ENCODE results near the gene RIN3. TPM values are rescaled to one million over a fixed set of nuclear protein-coding genes. Genes with fewer than 3 reads are reported as not detected.

RIN3 gene
- total RNA-seq, 1 donor from 2014 or later, result 0.76 TPM

DNA sequence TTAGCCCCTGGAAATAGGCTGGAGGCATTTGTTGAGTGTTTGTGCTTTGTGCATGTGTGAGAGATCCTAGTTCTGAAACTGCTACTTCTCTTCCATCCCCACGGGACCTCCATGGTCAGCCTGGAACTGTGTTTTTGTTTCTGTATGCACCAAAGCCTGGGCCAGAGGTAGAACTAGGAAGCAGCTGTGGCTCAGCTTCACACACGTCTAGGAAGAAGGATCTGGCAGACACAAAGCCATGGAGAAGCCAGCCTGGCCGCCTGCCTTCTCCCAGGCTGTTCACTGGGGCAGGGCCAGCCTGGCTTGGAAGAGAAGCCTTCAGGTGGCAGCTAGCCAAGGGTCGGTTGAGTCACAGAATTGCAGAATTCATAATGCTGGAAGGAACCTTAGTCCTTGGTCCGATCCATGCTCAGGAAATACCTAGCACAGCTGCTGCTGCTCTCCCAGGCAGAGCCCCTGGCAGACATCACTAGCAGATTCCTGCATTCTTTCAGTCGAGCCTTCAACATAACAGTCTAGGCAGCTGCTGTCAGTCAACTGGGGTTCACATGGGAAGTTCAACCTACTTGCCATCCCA, 27.0 kb downstream of the RIN3 start:
- Mint-ChIP-seq H3K4me1 (ENCODE audit: low read depth, unreplicated experiment) (no peaks in the 10 kb centered on the region), H3K36me3 (ENCODE audit: unreplicated experiment) (no peaks in the 10 kb centered on the region), H3K27ac (ENCODE audit: unreplicated experiment) (no peak overlapping the region), H3K4me3 (ENCODE audit: unreplicated experiment) (no peak overlapping the region), H3K9me3 (ENCODE audit: unreplicated experiment) (no peaks in the 10 kb centered on the region), H3K27me3 (ENCODE audit: unreplicated experiment) (peaks cover 1% of the 10 kb centered on the region)
- no peak for DNase-seq
- TF ChIP-seq, protein P1, sequence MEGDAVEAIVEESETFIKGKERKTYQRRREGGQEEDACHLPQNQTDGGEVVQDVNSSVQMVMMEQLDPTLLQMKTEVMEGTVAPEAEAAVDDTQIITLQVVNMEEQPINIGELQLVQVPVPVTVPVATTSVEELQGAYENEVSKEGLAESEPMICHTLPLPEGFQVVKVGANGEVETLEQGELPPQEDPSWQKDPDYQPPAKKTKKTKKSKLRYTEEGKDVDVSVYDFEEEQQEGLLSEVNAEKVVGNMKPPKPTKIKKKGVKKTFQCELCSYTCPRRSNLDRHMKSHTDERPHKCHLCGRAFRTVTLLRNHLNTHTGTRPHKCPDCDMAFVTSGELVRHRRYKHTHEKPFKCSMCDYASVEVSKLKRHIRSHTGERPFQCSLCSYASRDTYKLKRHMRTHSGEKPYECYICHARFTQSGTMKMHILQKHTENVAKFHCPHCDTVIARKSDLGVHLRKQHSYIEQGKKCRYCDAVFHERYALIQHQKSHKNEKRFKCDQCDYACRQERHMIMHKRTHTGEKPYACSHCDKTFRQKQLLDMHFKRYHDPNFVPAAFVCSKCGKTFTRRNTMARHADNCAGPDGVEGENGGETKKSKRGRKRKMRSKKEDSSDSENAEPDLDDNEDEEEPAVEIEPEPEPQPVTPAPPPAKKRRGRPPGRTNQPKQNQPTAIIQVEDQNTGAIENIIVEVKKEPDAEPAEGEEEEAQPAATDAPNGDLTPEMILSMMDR (IDR thresholded peaks at IDR 0.05; ENCODE audit: partially characterized antibody, unreplicated experiment), result no peak

DNA sequence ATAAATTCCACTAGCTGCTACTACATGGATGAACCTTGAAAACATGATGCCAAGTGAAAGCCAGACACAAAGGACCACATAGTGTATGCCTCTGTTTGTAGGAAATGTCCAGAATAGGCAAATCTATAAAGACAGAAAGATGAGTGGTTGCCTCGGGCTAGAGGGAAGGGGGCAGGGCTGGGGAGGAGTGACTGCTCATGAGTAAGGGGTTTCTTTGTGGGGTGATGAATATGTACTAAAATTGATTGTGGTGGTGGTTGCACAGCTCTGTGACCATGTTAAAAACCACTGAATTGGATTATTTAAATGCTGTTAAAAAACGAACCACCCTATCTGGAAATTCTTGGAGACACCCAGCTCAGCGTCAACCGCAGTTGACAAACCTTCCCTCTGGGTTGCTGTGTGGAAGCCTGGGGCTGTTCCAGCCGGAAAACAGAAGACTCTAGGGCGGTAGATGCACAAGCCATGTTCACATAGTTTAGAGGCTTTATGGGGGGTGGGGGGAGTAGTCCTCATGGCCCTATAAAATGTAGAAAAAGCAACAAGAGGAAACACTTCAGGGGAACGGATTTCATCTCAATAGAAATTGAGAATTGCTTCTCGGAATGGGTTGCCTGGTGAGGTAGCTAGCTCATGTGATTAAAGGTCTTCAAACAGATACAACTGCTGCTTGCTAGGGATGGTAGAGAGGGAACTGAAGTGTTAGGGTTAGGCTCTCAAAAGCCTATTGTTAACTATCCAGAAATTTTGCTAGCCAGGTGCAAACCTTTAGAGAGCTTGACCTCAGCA, 29.4 kb downstream of the RIN3 start:
- DNase-seq, result no peak
- Mint-ChIP-seq H3K9me3 (ENCODE audit: unreplicated experiment) (no peaks in the 10 kb centered on the region), H3K27me3 (ENCODE audit: unreplicated experiment) (peaks cover 3% of the 10 kb centered on the region), H3K27ac (ENCODE audit: unreplicated experiment) (no peak overlapping the region), H3K36me3 (ENCODE audit: unreplicated experiment) (no peaks in the 10 kb centered on the region), H3K4me3 (ENCODE audit: unreplicated experiment) (no peak overlapping the region), H3K4me1 (ENCODE audit: low read depth, unreplicated experiment) (no peaks in the 10 kb centered on the region)
- TF ChIP-seq, protein P1 (IDR thresholded peaks at IDR 0.05; ENCODE audit: partially characterized antibody, unreplicated experiment), result no peak

DNA sequence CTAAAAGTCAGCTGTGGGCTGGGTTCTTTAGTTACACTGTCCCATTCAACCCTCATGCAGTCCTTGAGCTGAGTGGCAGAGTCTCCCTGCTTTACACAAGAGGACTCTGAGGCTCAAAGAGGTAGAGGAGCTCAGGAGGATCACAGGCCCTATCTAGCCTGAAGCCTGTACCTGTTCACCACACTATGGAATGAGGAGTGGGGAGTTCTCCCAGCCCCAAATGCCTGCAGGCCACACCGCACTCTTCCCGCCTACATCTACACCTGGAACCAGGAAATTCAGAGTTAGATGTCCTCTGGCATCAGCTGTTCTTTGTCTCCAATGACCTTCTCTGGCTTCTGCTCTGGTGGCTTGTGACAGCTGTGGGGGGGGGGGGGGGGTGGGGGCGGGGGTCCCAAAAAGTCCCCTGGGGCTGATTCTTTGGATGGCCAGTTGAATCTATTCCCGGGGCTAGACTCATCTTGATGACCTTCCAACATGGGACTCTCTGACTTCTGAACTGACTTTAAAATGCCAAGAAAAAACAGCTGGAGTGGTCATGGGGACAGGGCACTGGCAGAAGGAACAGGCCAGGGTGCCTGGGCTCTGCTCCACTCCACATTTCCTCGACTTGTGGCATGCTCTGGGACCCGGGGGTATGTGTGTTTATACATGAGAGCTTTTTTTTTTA, 30.6 kb downstream of the RIN3 start:
- Mint-ChIP-seq H3K4me3 (ENCODE audit: unreplicated experiment) (no peak overlapping the region), H3K4me1 (ENCODE audit: low read depth, unreplicated experiment) (no peaks in the 10 kb centered on the region), H3K27ac (ENCODE audit: unreplicated experiment) (no peak overlapping the region), H3K9me3 (ENCODE audit: unreplicated experiment) (no peaks in the 10 kb centered on the region), H3K36me3 (ENCODE audit: unreplicated experiment) (no peaks in the 10 kb centered on the region), H3K27me3 (ENCODE audit: unreplicated experiment) (peaks cover 3% of the 10 kb centered on the region)
- no peak for DNase-seq
- TF ChIP-seq, protein P1 (IDR thresholded peaks at IDR 0.05; ENCODE audit: partially characterized antibody, unreplicated experiment), result no peak

DNA sequence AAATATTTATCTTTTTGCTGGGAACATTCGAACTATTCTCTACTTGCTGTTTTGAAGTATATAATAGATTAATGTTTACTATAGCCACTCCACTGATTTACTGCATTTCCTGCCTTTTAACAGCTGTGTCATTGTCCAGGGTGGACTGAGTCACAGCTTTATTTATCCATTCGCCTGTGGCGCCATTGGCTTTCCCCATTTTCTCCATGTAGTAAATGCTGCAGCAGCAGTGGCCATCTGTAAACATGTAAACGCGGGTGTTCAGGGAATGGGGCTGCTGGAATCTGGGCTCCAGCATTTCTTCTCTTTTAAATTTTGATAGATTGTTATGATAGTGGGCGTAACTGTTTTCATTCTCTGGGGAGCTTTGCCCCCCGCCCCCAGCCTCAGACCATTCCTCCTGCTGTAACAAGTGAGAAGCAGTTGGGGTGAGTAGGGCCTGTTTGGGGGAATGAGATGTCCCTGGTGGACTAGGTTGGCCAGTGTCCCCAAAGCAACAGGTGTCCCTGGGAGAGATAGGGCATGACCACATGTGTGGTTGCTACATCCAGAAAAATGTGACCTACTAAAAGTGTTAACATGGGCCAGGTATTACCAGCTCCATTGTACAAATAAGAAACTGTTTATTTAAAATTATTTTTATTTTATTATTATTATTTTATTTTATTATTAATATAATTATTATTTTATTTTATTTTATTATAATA, 32.9 kb downstream of the RIN3 start:
- no peak for DNase-seq
- Mint-ChIP-seq H3K4me1 (ENCODE audit: low read depth, unreplicated experiment) (peaks cover 3% of the 10 kb centered on the region), H3K4me3 (ENCODE audit: unreplicated experiment) (no peak overlapping the region), H3K27ac (ENCODE audit: unreplicated experiment) (no peak overlapping the region), H3K9me3 (ENCODE audit: unreplicated experiment) (peaks cover 2% of the 10 kb centered on the region), H3K27me3 (ENCODE audit: unreplicated experiment) (peaks cover 6% of the 10 kb centered on the region), H3K36me3 (ENCODE audit: unreplicated experiment) (no peaks in the 10 kb centered on the region)
- TF ChIP-seq, protein P1 (IDR thresholded peaks at IDR 0.05; ENCODE audit: partially characterized antibody, unreplicated experiment), result no peak
